Globus pallidus (tissue), 1 donor: Measurements from ENCODE around the gene LRRN3.

ENCODE experiments used
- DNase-seq: peaks from one replicate; pipeline ENCODE4 v3.0.0-alpha.2; 2015; ENCODE audit warnings: low spot score

The LRRN3 gene

DNA sequence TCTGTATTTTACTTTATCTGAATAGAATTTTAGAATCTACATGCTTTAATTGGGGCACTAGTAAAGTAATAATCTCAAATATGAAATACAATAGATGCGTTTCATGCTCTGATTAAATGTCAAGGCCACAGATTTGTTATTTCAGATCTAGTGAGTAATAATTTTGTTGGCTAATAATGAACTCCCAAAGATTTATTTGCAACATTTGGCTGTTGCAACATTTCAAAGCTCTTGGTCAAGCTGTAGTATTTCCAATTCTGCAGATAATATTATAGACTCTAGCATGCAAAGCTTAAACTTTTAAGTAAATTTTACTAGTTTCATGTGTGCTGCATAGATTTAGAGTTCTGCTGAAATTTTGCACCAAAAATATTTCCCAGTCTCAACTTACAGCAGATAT, 16.7 kb downstream of the LRRN3 start:
- DNase-seq = no peak

DNA sequence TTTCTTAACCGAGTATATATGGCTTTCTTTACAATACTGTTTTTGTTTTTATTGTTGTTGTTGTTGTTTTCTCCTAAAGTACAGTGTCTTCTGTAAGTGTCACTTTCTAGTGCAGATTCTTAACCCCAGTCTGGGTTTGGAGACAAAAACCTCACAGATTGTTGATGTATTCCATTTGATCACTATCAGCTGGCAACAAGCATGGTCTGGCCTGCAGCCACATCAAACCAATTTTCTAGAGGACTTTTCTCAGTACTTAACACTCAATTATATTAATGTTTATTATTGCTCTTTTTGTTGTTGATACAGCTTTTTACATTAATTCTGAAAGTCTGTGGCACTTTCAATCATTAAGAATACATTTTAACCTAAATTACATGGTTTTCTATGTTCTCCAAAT, 17.1 kb downstream of the LRRN3 start:
- DNase-seq = no peak

DNA sequence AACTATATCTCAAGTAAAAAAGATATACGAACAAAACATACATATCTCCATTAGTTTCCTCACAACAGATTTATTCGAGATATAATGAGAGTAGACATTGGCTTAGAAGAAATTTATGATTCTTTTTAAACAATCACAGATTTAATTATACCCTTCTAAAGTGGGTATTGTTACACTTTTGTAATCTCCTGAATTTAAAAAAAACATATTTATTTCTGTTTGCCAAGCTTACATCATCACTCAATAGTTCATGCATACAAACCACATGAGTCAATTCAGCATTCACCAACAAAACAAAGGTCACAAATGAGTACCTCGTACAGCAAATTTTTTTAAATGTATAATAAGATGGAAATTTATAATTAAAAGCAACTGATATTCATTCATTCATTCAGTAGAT, 17.6 kb downstream of the LRRN3 start:
- DNase-seq = no peak

DNA sequence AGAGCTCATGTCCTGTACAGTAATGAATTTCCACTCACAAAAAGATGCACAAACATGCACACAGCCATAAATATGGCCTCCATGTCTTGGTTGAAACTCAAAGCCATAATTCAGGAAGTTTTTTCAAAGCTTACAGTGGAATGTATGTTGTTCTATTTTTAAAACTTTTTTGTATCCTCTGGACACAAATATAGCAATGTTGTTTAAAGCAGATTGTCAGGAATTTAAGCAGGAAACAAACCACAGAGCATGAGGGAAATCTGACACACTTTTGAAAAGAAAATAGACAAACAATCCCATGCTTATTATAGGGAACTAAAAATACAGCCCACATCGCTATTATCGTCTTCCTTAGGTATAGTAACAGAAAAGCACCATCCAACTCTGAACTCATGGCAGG, 21.5 kb downstream of the LRRN3 start:
- DNase-seq = no peak

DNA sequence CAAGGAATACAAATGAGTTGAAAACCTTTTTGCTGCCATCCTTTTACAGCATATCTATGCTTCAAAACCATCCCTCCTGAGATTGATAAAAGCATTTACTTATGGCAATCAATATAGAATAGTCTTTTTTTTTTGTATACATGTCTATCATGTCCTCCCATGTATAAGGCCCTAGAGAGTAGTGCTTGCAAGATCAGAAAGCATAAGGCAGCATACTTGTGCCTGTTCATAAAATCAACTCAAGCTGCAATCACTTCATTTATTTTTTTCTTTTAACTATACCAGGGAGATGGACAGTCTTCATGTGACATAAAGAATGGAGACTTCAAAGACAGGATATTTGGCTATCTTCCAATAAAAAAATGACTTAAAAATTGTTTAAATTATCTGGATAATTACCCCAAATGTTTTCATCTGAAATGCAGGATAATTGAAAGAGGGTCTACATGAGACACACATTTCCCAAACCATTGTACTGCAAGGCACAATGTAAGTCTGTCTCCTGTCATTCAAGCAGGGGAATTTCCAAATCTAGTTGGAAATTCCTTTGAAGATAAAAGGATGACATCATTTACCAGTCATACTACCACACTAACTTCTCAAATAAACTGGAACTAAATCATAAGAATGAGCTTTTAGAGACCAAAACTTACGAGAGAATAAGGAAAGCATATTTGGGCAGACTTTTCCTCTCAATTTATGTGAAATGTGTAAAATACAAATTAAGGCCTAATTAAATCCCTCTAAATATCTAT, 22.5 kb downstream of the LRRN3 start:
- no peak for DNase-seq

DNA sequence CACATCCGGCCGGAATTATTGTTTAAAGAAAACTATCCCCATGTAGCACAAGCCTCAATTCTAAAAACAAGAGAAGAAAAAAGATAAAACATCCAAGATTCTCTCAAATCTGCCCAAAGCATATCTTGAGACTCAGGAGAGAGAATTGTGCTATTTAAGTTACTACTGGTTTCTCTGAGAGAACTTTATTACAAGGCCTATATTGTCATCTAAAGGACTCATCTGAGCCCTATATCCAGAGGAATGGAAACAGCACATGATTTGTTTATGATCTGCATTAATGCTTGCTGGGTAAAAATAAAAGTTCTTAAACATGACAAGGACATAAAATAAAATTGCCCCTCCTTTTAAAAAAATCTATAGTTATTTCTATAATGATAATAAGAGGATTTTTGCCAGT, 25.0 kb downstream of the LRRN3 start:
- no peak for DNase-seq

DNA sequence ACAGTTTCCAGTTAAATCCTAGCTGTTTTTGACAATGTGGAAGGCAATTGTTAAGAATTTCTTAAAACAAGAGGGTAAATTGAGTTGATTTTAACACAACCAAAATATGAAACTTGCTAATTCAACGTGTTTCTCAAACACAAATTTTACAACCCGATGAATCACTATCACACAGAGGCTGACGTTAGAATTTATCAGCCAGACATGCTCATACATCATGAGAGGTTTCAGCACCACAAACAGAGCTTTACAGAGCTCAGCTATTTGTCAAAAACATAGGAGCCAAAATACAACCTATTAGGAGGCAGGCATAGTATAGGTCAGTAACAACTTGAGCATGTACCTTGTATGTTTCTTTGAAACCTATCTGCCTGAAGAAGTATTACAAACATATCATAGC, 36.1 kb downstream of the LRRN3 start:
- no peak for DNase-seq

DNA sequence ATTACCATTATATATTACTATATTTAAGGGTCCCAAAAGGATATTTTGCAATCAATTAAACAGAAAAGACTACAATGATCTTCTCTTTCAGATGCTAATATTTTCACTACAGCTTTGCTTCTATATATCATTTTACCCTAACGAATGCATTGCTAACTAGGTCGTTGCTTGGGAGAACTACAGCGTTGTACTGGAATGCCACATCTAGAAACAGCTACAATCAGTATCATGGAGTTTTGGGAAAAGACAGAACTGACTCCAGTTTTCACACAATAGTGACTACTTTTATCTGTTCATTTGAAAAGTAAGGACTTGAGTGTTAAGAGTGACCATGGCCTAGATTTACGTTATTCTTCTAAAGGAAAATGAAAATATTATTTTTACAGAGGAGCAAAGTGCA, 38.5 kb downstream of the LRRN3 start:
- no peak for DNase-seq

DNA sequence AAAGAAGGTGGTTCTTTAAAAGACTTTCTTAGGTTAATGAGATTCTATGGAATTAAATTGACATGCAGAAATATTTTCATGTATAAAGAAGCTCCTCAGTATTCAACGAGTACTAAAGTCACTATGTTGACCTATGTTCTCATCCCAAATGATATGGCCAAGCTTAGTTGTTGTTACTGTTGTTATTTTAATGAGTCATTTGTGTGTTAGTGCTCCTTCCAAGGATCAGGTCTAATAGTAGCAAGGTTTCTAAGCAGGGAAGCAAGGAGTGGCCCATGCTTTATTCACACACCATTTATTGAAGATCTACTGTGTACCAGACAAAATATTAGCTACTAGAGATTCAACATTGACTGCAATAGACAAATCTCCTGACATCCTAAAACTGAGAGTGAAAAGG, 41.9 kb downstream of the LRRN3 start:
- DNase-seq = no peak

DNA sequence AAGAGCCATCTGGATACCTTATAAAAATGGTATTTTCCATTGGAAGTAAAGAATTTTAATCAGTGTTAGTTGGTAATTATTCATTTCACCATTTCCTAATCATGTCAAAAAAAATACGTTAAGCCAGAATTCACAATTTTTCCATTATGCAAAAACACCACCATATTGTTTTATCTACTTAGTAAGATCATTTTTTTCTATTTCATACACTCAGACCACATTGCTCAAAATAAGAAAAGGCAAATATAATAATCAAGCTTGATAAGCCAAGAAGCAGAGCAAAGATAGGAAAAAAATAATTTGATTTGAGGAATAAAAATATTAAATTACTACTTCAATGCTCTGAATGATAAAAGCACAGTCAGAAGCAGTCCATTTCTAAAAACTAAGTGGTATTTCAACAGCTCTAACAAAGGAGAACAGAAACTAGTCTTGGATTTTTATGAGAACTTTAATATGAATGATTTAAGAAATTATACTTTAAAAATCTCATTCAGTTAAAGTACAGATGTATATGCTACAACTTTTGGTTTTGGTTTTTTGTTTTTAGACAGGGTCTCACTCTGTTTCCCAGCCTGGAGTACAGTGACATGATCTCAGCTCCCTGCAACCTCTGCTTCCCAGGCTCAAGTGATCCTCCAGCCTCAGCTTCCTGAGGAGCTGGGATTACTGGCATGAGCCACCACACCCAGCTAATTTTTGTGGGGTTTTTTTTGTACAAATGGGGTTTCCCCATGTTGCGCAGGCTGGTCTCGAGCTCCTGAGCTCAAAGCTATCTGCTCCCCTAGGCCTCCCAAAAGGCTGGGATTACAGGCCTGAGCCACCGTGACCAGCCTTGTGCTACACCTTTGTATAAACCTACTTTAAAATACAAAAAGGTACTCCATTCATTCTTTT, 46.6 kb downstream of the LRRN3 start:
- DNase-seq = peak; percentile 13

DNA sequence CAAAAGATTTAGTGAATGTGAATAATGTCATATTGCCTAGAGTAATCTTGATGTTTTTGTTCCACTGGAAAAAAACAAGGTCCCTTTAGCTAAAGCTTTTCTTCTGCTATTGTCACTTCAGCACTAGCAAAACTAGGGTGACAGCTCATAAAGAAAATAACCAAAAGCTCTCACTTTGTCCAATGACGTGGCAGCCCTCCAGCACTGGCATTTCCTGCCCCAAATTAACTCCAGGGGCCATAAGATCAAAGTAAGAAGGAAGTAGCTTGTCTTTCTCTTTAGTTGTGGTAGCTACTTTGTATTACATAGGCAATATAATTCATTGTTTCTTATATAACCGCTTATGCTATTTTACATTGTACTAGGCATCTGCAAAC, 47.3 kb downstream of the LRRN3 start:
- peak; percentile 48 for DNase-seq

DNA sequence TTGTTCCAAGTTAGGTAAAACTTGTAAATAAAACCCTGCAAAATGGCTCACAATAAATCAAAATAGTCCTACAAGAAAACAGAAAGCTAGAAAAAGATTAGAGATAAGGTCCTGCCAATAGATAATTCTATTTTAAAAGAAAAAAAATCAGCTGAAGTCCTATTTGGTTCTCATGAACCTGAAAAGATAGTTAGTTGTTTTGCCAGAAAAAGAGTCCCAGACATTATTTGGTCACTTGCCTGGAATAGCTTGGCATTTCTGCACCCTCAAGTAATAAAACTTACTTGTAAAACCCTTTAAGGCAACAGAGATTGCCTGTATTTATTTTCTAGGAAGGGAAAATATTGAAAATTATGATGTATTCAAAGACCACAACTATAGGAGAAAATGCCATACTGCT, 47.7 kb downstream of the LRRN3 start:
- DNase-seq = peak; percentile 26

DNA sequence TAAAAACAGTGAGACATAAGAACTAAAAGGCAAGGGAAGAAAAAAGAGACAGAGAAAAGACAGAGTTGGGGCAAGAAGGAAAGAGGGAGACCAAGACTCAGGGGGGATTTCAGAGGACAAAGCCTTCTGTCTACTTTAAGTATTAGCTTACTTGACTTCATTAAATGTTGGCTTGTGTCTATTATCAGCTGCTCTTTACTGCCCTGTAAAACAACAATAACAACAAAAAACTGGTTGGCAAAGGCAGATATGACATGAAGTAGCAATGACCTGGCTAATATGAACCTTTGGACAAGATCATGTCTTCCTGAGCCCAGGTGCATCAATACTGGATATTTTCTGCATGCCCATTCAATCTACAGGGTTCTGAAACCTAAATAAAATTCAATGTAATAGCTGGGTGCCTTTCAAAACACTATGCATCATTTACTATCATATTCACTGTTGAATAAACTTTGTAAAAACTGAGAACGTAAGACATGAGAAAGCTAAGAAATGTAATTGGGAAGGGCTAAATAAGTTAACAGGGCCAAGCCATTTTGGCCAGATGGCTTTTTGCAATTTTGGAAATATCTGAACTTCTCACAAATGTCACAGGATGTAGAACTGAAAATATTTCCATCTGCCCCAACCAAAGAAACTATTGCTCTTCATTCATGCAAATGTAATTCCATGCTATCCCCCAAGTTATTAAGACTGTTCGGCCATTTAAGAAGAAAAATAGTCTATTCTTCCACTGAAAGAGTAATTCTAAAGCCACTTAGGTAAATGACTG, 49.4 kb downstream of the LRRN3 start:
- no peak for DNase-seq

DNA sequence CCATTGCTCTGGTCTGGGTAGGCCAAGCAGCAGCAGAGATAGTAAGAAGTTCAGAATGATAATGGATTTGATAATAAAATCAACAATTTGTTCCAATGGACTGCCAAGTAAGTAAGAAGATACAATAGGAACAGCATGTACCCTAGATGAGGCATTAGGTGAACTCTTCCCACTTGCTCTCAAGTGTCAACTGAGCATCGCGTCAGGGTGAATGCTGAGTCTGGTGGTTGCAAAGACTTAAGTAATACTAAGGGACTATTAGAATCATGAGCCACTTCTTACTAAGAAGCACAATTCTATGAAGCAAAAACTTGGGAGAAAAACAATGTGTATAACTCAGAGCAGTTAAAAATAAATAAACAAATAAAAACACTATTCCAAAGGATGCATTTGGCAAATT, 54.5 kb downstream of the LRRN3 start:
- no peak for DNase-seq

DNA sequence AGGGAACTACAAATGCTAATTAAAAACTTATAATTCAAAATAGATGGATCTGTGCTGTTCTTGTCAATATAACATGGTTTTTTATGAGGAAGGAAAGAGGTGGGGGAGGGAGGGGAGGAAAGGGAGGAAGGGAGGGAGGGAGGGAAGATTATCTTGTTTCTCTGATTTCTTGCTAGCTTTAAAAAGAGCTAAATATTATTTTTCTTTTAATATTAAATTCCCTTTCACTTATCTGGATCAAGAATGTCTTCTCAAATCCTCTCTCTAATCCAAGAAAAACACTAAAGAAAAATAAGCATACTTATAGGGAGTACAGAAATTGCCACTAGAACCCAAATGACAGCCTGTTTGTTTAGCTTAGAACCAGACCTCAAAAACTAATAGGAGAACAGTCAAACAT, 55.2 kb downstream of the LRRN3 start:
- no peak for DNase-seq

DNA sequence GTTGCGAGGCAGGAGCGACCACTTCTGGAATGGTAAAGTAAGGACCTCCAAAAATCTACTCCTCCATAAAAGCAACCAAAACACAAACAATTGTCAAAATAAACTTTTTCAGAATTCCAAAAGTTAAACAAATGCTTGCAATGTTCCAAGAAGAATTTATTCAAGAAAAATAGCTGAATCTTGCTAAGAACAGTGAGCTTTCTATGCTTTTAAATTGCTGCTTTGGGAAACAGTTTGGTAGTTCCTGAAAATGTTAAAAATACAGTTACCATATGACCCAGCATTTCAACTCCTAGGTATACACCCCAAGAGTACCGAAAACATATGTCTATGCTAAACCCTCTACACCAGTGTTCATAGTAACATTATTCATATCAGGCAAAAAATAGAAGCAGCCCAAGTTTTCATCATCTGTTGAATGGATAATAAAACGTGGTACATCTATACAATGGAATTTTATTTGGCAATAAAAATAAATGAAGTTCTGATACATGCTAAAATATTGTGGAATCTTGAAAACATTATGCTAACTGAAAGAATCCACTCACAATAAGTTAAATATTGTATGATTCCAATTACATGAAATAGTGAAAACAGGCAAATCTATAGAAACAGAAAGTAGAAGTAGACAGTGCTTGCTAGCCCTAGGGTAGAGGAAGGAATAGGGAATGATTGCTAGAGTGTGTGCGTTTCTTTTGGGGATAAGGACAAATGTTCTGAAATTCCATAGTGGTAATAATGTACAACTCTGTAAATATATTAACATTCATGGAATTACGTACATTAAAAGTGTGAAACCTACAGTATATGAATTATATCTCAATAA, 57.0 kb downstream of the LRRN3 start:
- DNase-seq = no peak

DNA sequence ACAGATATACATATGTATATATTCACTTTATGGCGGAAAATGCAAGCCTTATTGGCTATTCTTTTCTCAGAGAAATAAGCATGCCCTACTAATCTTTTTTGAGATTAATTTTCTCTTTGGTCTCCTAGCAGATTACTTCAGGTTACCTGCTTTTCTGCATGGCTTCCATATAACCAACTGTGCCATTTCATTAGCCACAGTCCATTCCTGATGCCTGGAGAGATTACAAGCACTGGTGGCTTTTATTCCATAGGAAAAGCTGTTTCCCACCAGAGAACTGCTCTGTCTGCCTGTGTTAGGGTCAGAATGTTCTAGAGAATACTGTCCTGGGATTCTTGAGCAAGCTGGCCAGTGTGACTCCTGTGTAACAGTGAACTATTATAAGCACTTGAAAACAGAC, 59.8 kb downstream of the LRRN3 start:
- no peak for DNase-seq

DNA sequence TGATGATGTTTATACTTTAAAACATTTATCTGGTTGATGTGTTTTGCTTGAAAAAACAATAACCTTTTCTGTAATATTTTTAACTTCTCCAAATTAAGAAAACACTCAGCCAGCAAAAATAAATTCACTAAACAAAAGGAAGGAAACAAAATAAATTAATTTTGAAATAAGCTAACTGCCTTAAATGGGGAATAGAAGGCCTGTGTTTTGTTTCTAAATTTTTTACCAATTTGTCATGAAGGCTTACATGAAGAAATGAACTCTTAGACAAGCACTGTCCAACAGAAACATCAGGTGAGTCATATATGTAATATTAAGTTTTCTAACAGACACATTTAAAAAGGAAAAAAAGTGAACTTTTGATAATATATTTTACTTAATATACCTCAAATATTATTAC, 68.5 kb downstream of the LRRN3 start:
- DNase-seq = no peak

DNA sequence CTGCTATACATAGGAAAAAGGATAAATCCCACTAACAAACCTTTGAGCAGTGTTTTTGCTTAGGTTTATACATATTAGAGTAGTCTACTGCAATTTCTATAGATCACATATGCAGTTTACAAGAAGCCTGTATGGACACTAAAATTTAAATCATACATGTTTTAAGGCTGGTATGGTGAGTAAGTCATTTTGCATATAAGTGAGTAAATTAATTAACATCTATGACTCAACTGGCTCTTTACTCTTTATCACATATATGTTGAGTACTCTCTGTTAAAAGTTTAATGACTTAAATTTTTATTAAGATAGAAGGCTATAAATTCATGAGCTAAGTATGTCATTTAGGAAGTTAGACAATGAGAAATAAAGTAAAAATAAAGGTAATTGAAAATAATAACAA, 69.4 kb downstream of the LRRN3 start:
- no peak for DNase-seq

DNA sequence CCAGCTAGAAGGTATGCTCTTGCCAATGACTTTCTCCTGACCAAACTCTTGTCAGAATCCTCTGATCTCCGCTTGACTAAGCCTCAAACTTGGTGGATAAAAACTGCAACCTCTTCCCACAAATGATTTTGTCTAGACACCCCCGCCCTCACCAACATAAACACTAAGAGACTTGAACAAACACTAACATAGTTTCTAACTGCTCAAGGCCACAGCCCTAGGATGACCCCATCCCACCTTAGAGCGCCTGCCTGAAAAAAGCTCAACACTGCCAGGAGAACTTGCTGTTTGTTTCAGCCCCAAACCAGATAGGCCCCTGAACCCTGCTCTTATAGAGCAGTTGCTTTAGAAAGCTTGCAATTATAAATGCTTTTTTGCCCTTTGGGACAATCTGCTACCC, 71.8 kb downstream of the LRRN3 start:
- no peak for DNase-seq

DNA sequence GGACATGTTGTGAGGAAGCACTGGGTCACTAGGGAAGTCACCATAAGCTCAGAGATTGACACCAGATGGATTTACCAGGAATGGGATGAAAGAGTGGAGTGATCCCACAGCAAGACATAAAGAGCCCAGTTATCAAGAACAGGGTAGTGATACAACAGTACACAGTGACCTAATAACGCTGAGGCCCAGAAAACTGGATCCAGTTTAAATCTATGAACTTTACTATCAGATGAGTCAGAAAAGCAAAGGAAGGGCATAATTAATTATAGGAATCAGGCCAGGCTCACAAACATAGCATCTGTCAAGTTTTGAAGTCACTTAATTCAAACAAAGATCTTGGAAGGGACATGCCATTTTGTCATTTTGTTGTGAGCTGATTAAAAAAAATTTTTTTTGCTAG, 73.5 kb downstream of the LRRN3 start:
- DNase-seq = no peak

DNA sequence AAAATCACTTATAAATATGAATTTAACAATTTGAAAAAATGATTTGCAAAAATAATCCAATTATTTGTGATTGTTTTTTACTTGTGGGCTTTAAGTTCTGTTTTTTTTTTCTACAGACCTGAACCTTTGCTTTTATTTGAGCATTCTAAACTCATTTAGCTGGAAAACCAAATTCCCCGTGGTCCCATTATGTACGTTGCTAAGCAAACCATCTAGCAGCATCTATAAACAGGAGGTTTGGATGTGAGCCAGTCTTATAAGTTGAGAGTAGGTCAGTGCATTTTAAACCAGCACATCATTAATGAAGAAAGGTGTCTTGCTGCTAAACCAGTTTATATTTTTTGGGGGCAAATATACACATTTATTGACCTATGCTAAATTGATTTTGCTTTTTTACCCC, 77.3 kb downstream of the LRRN3 start:
- DNase-seq = no peak
